HepG2 (cell line): ENCODE results near the gene CPT1C. TPM values are rescaled to one million over a fixed set of nuclear protein-coding genes. Genes with fewer than 3 reads are reported as not detected.

Source experiments
- ATAC-seq: fragments of 200-7000 bp; cut with Tn5 transposase; 3 replicates; pipeline ENCODE4 v1.9.1; 2020; ENCODE audit warnings: mild to moderate bottlenecking, moderate library complexity
- BruUV-seq: library from RNA; stranded (reverse); fragments of 400-500 nt; replicated peaks from 2 replicates; lab custom pipeline; 2021; lab: Mats Ljungman, UMichigan
- CTCF ChIA-PET: fragments of 300-600 bp; formaldehyde crosslinking; extraction: SDS; loops from one replicate; lab custom pipeline; 2021; ENCODE audit warnings: low total read pairs, inconsistent platforms, low intra/inter-chr PET ratio; lab: Yijun Ruan, JAX
- POLR2A ChIA-PET: fragments of 350-600 bp; sonication (Branson Sonifier 250); formaldehyde crosslinking; loops from one replicate; lab custom pipeline; 2020; ENCODE audit warnings: antibody characterized with exemption, inconsistent platforms; lab: Yijun Ruan, JAX
- DNase-seq: peaks from one replicate; pipeline ENCODE4 v3.0.0-alpha.2; 2015; ENCODE audit warnings: low spot score
- FAIRE-seq: peaks from 3 replicates; lab custom pipeline; 2011; peaks lifted over from hg19 to GRCh38; lab: Jason Lieb, UNC
- H2AFZ ChIP-seq: one replicate; pipeline ENCODE4 v1.6.1; 2011; ENCODE audit warnings: low read length, inconsistent platforms
- H3K27ac ChIP-seq: fragments of 300-600 bp; 3 replicates; pipeline ENCODE4 v1.8.0; 2011; ENCODE audit warnings: mixed run types, mild to moderate bottlenecking, mixed read lengths, low read length, inconsistent platforms; ENCODE audit not compliant: insufficient read depth; ENCODE audit errors: extremely low read length
- H3K27me3 ChIP-seq, 2 experiments: fragments of 200-600 bp in 1 of 2; 2 replicates in 1 of 2; 3 replicates in 1 of 2; pipeline versions ENCODE4 v1.6.0 to v1.8.0; 2011; ENCODE audit warnings: low read length in 2 of 2, mild to moderate bottlenecking in 2 of 2, moderate library complexity in 2 of 2, inconsistent platforms in 1 of 2; ENCODE audit not compliant: insufficient read depth in 2 of 2, control insufficient read depth in 1 of 2
- H3K36me3 ChIP-seq, 2 experiments: fragments of 200-600 bp in 1 of 2; replicated peaks in 1 of 2; 2 replicates in 1 of 2; 3 replicates in 1 of 2; pipeline versions ENCODE4 v1.5.1 to v1.8.0; 2011; ENCODE audit warnings: low read length in 2 of 2, inconsistent platforms in 1 of 2; ENCODE audit not compliant: insufficient read depth in 2 of 2, control insufficient read depth in 1 of 2
- H3K4me1 ChIP-seq: 2 replicates; pipeline ENCODE4 v1.5.1; 2012; ENCODE audit warnings: low read length, inconsistent platforms; ENCODE audit not compliant: insufficient read depth
- H3K4me2 ChIP-seq: 2 replicates; pipeline ENCODE4 v1.6.0; 2011; ENCODE audit warnings: low read depth, low read length, inconsistent platforms
- H3K4me3 ChIP-seq, 3 experiments: fragments of 200-600 bp in 1 of 3; sonication (generic), shearing (Covaris generic) in 1 of 3; replicated peaks in 1 of 3; 2 replicates each; pipeline ENCODE4 v1.5.1; 2011 to 2016; ENCODE audit warnings: low read length in 3 of 3, inconsistent platforms in 2 of 3, low read depth in 2 of 3, mild to moderate bottlenecking in 2 of 3, control low read depth in 1 of 3, mixed read lengths in 1 of 3; ENCODE audit not compliant: insufficient read depth in 1 of 3
- H3K79me2 ChIP-seq: one replicate; pipeline ENCODE4 v1.6.1; 2011; ENCODE audit warnings: low read length, inconsistent platforms; ENCODE audit not compliant: insufficient read depth
- H3K9ac ChIP-seq: 2 replicates; pipeline ENCODE4 v1.6.0; 2011; ENCODE audit warnings: mild to moderate bottlenecking, low read depth, low read length, inconsistent platforms; ENCODE audit not compliant: insufficient read depth
- H3K9me3 ChIP-seq: 2 replicates; pipeline ENCODE4 v1.5.1; 2012; ENCODE audit warnings: mild to moderate bottlenecking, low read length
- H4K20me1 ChIP-seq: 2 replicates; pipeline ENCODE4 v1.6.0; 2011; ENCODE audit warnings: inconsistent platforms, mild to moderate bottlenecking, low read length, moderate library complexity; ENCODE audit not compliant: insufficient read depth
- ARHGAP35 ChIP-seq: sonication (generic); formaldehyde crosslinking; IDR thresholded peaks from 2 replicates; pipeline ENCODE4 v1.9.0; 2022; ENCODE audit warnings: mild to moderate bottlenecking, inconsistent platforms, moderate library complexity, missing genetic modification reagents, borderline replicate concordance
- DBP ChIP-seq: sonication (generic); formaldehyde crosslinking; IDR thresholded peaks from 2 replicates; pipeline ENCODE4 v1.4.0; 2020; ENCODE audit warnings: missing genetic modification reagents; ENCODE audit errors: not compliant biosample characterization
- HOXA5 ChIP-seq: sonication (generic); formaldehyde crosslinking; IDR thresholded peaks from 2 replicates; pipeline ENCODE4 v1.4.0; 2020; ENCODE audit warnings: missing genetic modification reagents
- MTA3 ChIP-seq: sonication (generic); formaldehyde crosslinking; IDR thresholded peaks from 2 replicates; pipeline ENCODE4 v1.4.0; 2020; ENCODE audit warnings: missing genetic modification reagents
- PAF1 ChIP-seq: IDR thresholded peaks from 2 replicates; pipeline ENCODE4 v1.6.1; 2016; ENCODE audit warnings: missing genetic modification reagents, missing compliant biosample characterization
- PCBP2 ChIP-seq: fragments of 200-400 bp; formaldehyde crosslinking; optimal IDR thresholded peaks from 2 replicates; pipeline ENCODE3; 2018; ENCODE audit warnings: low read length, low read depth; ENCODE audit not compliant: poor library complexity, severe bottlenecking
- ZNF30 ChIP-seq: sonication (generic); formaldehyde crosslinking; IDR thresholded peaks from 2 replicates; pipeline ENCODE4 v1.5.0; 2020; ENCODE audit warnings: mild to moderate bottlenecking, missing genetic modification reagents
- ZNF337 ChIP-seq: sonication (generic); formaldehyde crosslinking; IDR thresholded peaks from 2 replicates; pipeline ENCODE4 v1.5.1; 2020; ENCODE audit warnings: missing genetic modification reagents, low read depth, mild to moderate bottlenecking, borderline replicate concordance
- WGBS: methylation state at CpG from one replicate; pipeline ENCODE4 v1.1.6; 2017; ENCODE audit warnings: low lambda C conversion rate; 5-methylcytosine and 5-hydroxymethylcytosine counted together
- in situ Hi-C: cut with HindIII; loops from 2 replicates; pipeline ENCODE4 v1.10.0; 2017; ENCODE audit warnings: low pct_unique_long_range_greater_than_20kb; ENCODE audit not compliant: extremely low pct_ligation_motif_present
- intact Hi-C: fragments of 100-400 bp; cut with micrococcal nuclease; formaldehyde crosslinking; loops from one replicate; pipeline ENCODE4 v1.10.0; 2022; ENCODE audit not compliant: unreplicated experiment
- polyA plus RNA-seq, 8 experiments: library from polyadenylated mRNA; depleted of rRNA in 3 of 8; stranded (reverse) in 7 of 8; unstranded in 1 of 8; fragments of >200 nt; fragmentation: Illumina TruSeq in 4 of 8; extraction: Trizol in 4 of 8; gene quantifications; 2 replicates each; pipeline versions ENCODE4 v1.2.1 to v1.2.3, GENCODE V29; 2011 to 2016; ENCODE audit warnings: low read depth in 4 of 8, missing spikeins in 1 of 8, mixed read lengths in 1 of 8; ENCODE audit not compliant: insufficient read depth in 1 of 8
- total RNA-seq, 5 experiments: library from RNA; depleted of rRNA; stranded (reverse); fragments of >200 nt; fragmentation: Illumina TruSeq; extraction: Trizol; gene quantifications; 2 replicates each; pipeline ENCODE4 v1.2.3, GENCODE V29; 2016; ENCODE audit warnings: low read depth in 1 of 5
- TF ChIP-seq, protein P1 (sequence below): sonication (generic); formaldehyde crosslinking; IDR thresholded peaks from 2 replicates; pipeline ENCODE4 v1.5.1; 2020; ENCODE audit warnings: missing genetic modification reagents, mild to moderate bottlenecking, borderline replicate concordance

The CPT1C gene
- total and polyA plus RNA-seq, 2 of the 13 experiments (the other 11 are each of a cell fraction or from before 2014, with no cell fraction given): 0.18 TPM; not detected in 1

GRCh38 chr19:49752701-49753100 is 61.8 kb downstream of the CPT1C start:
- H2AFZ ChIP-seq: no peak overlapping the region
- 6% methylated on average over 1 of the region's 1 CpG for WGBS
- ChIA-PET CTCF (no interaction called here), POLR2A (no interaction called here)
- no peak for FAIRE-seq
- no peak overlapping the region for H3K4me3 ChIP-seq
- no TSS peak for BruUV-seq
- no peaks in the 10 kb centered on the region for H3K36me3 ChIP-seq
- no peaks in the 10 kb centered on the region for H3K4me1 ChIP-seq
- H3K9me3 ChIP-seq: peaks cover 12% of the 10 kb centered on the region
- H3K79me2 ChIP-seq: no peaks in the 10 kb centered on the region
- intact Hi-C loops: no loop called here
- H3K4me2 ChIP-seq: no peak overlapping the region
- H4K20me1 ChIP-seq: no peaks in the 10 kb centered on the region
- no peak for DNase-seq
- no peak overlapping the region for H3K9ac ChIP-seq
- H3K27me3 ChIP-seq: 0 out of 5 replicates have a peak, but pooled peaks cover 0 to 7% of the 10 kb centered on the region in 2 experiments
- ATAC-seq: no peak
- no peak overlapping the region for H3K27ac ChIP-seq
- in situ Hi-C loops: no loop called here
- TF ChIP-seq PCBP2: no peak
- TF ChIP-seq MTA3 (CRISPR knock-in tag): no peak
- no peak for TF ChIP-seq ZNF337
- no peak for TF ChIP-seq ARHGAP35 (CRISPR knock-in tag)
- TF ChIP-seq ZNF30: no peak
- TF ChIP-seq, protein P1, sequence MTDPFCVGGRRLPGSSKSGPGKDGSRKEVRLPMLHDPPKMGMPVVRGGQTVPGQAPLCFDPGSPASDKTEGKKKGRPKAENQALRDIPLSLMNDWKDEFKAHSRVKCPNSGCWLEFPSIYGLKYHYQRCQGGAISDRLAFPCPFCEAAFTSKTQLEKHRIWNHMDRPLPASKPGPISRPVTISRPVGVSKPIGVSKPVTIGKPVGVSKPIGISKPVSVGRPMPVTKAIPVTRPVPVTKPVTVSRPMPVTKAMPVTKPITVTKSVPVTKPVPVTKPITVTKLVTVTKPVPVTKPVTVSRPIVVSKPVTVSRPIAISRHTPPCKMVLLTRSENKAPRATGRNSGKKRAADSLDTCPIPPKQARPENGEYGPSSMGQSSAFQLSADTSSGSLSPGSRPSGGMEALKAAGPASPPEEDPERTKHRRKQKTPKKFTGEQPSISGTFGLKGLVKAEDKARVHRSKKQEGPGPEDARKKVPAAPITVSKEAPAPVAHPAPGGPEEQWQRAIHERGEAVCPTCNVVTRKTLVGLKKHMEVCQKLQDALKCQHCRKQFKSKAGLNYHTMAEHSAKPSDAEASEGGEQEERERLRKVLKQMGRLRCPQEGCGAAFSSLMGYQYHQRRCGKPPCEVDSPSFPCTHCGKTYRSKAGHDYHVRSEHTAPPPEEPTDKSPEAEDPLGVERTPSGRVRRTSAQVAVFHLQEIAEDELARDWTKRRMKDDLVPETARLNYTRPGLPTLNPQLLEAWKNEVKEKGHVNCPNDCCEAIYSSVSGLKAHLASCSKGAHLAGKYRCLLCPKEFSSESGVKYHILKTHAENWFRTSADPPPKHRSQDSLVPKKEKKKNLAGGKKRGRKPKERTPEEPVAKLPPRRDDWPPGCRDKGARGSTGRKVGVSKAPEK (CRISPR knock-in tag): no peak
- TF ChIP-seq HOXA5 (CRISPR knock-in tag): no peak
- TF ChIP-seq DBP: no peak
- TF ChIP-seq PAF1: no peak
